RKO (cell line): Measurements from ENCODE around the gene ATP6V0C.
"Not testable (repeated sequence)": the region's sequence is repeated elsewhere in the genome, so short reads cannot be mapped to it uniquely, and the experiment has no call there.

Source experiments
- DNase-seq: peaks from one replicate; pipeline ENCODE4 v3.0.0-alpha.2; 2016; ENCODE audit warnings: low spot score

Gene ATP6V0C

DNA sequence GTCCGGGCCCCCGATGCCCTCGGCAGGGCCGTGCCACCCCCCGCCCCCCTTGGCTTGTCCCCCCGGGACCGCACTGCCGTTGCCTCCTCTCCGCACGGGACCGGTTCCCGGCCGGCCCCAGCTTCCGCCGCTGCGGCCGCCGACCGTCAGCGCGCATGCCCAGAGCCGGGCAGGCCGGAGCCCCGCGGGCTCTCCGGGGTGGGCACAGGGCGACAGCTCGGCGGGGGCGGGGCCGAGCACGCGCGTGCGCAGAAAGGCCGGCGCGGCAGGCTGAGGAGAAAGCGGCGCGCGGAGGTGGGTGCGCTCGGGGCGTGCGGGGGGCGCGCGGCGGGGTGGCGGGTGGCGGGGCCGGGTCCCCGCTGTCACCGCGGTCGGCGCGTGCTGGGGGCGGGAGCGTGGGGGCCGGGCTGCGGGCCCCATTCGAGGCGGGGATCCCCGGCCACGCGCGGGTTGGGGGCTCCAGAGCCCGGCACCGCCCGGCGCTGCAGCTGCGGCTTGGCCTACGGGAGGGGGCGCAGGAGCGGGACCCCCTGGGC, 38.8 kb upstream of the ATP6V0C start, which contains the start of gene TBC1D24:
TBC1D24 (plus strand) TSS at position 251 of the 536 bp plus-strand sequence. CDS start 21,022 bp downstream, outside the sequence.
- DNase-seq, result peak; percentile 86

DNA sequence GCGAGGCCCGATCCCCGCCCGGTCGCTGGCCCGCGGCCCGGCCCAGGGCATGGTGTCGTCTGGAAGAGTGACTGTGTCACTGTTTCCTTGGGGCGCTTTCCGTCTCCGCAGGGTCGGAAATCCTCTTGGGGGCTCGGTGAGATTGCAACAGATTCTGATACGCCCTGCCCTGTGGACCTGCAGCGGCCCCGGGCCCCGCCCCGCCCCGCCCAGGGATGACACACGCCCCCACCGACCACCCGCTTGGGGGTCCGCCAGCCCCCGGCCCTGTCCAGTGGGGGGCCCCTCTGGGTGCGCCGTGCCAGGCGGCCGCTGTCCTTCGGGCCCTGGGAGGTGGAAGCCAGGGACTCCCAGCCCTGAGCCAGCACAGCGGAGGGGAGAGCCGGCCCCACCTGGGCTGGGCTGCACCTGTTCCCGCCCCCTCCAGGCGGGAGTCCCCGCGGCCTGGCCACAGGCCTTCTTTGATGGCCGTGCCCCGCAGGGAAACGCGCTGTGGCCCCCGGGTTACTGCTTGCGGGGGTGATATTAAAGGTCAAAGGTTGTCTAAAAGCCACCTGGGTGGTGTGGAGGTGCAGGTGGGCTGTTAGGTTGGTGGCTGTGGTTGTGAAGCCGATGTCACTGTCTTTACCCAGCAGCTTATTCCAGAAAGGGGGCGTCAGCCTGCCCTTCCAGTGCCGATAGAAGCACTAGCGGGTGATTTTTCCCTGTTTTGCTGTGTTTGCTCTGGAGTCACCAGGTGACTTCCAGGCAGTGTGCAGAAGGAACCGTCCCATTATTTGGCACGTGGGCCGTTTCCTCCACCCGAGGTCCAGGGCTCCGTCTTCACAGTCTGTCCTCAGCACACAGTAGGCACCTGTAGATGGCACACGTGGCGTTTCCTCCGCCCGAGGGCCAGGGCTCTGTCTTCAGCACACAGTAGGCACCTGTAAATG, 38.1 kb upstream of the ATP6V0C start:
- peak; percentile 43 for DNase-seq

DNA sequence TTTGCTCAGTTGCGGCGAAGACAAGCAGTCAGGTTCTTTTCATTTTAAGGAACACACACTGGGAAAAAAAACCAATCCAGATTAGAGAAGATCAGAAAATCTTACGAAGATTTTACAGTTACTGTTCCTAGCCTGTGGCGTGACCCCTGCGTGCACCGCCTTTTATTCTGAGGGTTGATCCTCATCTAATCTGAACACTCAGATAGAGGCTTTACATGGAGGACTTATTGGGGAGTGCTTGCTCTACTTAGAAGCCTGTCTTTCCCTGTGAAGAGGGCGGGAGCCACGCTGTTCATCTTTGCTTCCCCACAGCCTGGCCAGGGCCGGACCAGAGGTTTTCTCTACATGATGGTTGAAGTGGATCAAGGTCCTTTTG, 37.4 kb upstream of the ATP6V0C start:
- DNase-seq, result no peak

DNA sequence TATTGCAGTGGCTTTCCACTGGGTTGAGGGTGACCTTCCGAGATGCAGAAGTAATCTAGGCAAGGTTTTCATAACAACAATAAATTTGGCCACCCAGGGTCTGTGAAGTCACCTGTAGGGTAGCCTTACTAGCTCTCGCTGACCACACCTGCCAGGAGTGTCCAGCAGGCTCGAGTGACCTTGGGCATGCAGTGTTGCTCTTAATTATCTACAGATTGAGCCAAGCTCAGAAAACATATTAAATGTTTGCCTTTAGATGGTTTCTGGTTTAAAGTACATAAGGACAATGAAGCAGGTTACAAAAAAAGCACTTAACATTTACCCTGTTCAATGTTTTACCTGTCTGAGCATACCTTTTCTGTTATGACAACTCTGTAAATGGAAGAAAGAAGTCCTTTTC, 37.0 kb upstream of the ATP6V0C start:
- no peak for DNase-seq

DNA sequence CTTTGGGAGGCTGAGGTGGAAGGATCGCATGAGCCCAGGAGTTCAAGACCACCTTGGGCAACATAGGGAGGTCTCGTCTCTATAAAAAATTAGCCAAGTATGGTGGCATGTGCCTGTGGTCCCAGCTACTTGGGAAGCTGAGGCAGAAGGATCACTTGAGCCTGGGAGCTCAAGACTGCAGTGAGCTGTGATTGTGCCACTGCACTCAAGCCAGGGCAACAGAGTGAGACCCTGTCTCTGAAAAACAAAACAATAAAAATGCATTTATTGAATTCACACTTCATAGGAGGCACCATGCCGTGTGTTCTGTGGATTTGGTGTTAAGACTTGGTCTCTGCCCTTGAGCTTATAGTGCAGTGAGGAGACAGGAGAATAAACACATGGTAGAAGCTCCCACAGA, 36.4 kb upstream of the ATP6V0C start:
- DNase-seq, result no peak

DNA sequence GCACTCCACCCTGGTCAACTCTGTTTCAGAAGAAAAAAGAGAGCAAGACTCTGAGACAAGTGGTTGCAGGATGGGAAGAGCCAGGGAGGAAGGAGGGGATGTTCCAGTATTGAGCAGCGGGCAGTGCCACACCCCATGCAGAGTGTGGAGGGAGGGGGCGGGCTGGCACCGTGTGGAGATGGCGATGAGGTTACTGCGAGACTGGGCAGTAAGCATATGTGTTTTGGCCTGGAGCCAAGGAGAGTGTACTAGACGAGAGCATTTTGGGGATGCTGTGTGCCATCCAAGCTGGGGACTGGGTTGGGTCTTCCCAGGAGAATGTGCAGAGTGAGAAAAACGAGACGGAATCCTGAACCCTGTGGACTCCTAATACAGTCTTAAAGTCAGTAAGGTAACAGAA, 35.5 kb upstream of the ATP6V0C start:
- no peak for DNase-seq

DNA sequence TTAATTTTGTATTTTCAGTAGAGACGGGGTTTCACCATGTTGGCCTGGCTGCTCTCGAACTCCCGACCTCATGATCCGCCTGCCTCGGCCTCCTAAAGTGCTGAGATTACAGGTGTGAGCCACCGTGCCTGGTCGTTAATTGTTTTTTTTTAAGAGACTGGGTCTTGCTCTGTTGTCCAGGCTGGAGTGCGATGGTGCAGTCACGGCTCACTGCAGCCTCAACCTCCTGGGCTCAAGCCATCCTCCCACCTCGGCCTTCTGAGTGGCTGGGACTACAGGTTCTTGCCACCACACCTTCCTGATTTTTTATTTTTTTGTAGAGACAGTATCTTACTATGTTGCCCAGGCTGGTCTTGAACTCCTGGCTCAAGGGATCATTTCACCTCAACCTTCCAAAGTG, 33.8 kb upstream of the ATP6V0C start:
- DNase-seq, result not testable (repeated sequence)

DNA sequence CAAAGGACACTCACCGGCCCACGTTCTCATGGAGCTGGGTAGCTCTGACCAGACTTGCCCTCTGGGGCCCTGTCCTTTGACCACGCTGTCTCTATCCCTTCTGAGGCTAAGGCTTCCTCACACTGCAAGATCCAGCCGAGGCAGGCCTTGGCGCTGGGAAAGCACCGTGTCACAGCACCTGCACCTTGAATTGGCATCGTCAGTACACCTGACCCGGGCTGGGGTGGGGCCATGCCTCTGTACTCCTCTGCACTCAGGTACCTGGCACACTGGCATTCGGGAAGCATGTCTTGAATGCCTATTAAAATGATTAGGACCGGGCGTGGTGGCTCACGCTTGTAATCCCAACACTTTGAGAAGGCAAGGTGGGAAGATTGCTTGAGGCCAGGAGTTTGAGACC, 32.8 kb upstream of the ATP6V0C start:
- no peak for DNase-seq

DNA sequence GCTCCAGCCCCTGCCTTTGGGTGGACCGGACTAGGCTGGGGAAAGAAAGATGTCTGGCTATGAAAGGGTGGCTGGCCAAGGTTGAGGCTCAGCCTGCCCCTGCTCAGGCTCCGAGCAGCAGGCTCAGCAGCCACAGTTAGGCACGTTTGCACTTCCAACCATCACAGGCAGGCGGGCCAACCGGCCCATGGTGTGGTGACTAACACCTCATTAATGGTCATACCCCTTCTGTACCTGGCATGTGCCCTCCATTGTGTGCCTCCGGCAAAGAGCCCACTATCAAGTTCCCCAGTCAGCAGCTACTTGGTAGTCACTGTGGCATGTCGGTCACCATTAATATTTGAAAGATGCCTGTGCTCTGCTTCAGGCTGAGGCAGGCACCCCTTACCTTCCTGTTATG, 32.1 kb upstream of the ATP6V0C start:
- DNase-seq, result no peak

DNA sequence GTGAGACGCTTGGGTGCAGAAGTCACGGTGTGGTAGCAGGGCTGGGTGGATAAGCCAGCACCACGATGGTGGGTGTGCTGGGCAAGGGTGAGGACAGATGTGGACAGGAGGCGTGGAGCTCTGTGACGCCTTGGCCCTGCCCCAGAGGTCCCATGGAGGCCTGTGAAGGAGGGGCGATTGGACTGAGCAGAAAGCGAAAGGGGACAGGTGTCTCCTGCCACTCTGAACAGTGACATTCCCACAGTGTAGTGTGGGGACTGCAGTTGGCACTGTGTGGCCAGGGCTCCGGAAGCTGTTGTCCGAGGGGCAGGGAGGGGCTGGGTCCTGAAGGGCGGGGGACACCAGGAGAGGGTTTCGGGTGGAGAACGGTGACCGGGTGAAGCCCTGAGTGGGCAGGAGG, 31.5 kb upstream of the ATP6V0C start:
- no peak for DNase-seq

DNA sequence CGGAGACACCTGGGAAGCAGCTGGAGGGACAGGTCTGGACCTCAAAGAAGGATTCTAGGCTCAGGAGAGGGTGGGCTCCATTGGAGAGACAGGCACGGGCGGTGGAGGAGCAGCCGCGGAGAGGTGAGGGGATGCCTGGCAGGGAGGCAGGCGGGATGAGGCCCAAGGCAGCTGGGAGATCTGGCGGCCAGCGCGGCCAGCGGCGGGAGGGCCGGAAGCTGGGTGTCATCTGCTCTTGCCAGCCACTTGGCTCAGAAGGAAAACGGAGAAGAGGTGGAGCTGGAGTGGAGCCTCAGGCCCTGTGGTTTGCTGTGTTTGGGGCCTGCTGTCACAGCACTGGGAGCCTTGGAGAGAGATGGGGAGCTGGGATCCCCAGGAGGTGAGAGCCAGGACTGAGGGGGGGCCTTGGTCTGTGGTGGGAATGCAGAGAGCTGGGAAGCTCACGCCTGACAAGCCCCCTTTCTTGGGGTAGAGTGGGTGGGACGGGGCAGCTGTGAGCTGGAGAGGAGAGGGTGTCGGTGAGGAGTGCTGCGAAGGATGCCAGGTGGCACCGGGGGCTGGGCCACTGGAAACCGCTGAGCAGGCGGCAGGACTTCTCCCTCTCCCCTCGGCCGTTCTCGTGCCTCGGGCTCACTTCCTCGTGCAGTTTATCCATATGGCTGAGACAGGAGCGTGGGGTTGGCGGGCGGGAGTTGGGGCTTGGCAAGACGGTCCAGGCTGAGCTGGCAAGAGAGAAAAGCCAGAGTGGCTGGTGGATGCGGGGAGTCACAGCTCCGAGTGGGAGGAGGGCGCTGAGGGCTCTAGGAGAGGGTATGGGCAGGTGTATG, 30.8 kb upstream of the ATP6V0C start:
- DNase-seq, result no peak

DNA sequence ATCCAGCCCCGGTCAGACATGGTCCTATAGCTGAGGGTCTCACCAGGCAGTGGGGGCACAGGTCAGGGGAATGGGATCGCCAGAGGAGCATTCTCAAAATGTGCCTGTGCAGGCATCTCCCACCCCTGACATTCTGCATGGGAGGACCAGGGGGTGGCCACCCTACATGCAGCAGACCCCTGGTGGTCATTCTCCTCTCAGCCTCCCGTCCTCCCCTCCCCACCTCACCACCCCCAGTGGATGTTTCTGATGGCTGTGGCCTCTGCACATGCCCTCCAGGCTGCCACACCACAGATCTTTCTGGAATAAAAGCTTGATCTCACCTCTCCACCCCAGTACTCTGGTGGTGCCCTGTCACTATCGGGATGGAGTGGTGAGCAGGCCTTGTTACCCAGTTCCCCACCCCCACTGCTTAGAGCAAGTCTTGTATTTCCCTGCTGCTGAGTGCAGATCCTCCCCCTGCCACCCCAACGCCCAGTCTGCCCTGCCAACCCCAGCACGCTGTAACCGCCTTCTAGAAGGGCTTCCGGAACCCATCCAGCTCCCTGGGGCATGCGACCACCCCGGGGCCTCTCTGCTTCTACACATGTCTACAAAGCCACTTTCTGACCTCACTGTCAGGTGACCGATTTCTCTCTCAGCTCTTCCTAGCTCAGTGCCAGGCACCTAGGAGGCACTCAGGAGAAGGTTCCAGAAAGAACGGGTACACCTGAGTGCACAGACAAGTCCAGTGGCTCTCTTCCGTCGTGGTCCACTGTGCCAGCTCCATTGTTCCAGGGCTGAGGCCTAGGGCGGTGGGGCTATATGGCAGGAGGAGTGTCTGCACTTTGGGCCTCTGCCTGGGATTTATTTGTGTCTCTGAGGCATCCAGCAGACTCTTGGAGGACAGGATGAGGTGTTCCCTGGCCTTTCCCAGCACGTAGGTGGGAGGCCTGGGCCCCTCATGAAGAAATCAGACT, 29.5 kb upstream of the ATP6V0C start:
- DNase-seq, result no peak

DNA sequence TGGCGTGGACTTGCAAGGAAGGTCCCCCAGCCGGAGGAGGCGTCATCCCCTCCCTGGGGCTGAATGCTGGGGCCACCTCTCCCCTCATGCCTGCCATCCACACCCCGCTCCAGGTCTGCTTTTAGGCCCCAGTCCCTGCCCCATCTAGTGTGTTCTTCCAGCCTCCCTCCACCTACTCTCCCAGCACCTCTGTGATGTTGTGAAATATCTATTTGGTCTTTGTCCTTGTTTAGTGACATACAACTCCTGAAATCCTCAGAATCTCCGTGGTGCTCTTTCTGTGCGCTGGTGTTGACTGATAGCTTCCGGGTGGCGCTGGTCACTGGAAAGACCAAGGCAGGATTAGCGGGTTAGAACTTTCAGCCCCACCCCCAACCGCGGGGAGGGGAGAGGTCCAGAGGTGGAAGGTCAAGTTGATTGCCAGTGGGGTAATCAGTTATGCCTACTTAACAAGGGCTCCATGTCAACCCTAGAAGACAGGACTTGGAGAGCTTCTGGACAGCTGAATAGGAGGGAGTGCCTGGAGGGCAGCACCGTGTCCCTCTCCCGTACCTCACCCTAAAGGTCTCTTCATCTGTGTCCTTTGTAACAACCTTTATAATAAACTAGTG, 28.7 kb upstream of the ATP6V0C start:
- no peak for DNase-seq

DNA sequence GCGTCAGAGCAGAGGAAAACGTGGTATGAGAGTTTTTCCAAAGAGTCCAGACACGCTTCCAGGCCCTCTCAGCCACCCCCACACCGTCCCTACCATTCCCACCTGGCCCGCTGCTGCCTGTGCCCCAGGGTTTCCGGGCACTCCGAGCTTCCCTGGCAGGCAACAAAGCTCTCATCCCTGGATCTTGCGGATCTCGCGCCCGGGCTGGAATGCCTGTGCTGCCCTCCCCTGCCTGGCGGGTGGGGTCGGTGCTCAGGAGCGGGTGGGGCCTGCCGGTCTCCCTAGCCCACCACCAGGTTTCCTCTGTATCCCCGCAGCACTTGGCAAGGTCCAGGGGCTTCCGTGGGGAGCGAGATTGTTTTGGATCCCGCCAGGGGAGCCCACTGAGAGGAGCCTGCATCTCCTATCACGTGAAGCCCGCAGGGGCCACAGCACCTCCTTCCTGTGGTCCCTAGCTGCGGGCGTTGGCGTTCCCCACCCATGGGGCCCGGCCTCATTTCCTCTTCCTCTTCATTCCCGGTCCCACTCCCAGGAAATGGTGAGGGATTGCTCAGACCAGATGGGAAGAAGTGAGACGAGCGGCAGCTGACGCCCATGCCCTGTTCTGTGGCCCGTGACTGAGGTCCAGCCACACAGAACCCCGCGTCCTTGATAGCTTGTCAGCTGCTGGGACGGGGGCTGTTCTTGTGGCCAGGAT, 27.8 kb upstream of the ATP6V0C start:
- no peak for DNase-seq

DNA sequence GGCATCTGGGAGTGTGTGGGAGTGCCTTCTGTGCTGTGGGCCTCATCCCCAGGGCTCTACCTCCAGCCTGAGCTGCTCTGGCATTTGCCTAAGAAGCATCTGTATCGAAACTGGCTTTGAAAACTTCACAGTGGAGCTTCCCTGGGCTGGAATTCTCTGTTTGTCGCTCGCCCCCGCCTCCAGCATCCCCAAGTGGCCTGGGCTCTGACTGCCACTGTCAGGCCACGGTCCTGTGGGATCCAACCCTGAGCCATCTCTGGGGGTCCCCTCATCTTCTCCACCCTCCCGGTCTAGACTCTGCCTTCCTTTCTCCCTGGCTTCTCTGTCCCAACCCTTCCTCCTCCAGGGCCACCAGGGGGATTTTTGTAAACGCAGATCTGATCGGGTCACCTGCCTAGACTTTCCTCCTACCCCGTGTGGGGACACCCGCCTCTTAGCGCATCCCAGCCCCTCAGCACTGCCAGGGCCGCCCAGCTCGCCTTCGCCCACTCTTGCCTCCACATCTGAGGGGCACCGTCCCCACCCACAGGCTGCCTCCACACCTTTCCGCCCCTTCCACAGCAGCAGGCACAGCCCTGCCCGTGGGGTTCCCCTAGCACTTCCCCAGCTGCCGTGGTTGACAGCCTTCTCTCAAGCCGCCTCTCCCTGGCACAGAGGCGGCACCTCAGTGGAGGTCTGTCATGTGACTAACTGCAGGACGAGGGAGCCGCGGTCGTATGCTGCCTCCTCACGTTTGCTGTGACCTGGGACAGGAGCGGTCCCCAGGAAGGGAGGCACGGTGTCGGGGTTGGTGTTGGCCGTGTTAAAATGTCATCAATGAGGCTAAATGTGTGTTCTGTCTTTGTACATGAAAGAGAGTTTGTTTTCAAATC, 26.9 kb upstream of the ATP6V0C start:
- DNase-seq, result no peak

DNA sequence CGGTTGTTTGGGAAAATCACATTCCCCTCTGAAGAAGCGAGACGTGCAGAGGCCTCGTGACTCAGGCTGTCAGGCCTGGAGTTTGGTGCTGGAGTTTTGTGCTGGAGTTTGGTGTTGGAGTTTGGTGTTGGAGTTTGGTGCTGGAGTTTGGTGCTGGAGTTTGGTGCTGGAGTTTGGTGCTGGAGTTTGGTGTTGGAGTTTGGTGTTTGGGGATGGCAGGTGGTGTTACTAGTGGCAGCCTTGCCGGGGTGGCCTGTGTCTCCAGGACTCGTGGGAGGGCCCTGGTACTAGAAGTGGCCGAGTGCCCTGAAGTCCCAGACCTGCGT, 26.3 kb upstream of the ATP6V0C start:
- no peak for DNase-seq

DNA sequence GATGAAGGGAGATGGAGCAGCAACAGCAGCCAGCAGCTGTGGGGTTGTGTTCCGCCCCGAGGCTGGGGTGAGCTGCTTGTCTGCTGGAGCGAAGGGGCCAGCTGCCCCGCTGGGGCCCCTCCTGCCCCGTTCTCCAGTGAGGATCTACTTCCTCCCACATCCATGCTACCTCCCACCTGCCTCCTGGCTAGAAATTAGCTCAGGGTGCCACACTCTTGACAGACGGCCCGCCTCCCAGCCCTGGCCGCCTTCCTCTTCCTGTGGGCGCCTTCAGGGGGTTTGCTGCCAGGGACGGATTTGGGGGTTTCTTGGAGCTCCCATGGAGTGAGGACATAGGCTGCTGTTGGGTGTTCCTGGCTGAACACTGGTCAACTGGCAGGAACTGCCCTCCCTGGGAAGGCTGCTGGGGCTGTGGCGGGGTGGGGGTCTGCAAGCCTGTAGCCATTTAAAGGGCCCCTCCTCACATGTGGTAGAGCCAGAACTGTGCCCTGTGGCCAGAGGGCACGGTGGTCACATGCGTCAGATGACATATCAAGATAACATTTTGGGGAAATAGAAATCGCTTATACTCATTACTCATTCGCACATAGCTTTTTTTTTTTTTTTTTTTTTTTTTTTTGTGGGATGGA, 25.7 kb upstream of the ATP6V0C start:
- no peak for DNase-seq

DNA sequence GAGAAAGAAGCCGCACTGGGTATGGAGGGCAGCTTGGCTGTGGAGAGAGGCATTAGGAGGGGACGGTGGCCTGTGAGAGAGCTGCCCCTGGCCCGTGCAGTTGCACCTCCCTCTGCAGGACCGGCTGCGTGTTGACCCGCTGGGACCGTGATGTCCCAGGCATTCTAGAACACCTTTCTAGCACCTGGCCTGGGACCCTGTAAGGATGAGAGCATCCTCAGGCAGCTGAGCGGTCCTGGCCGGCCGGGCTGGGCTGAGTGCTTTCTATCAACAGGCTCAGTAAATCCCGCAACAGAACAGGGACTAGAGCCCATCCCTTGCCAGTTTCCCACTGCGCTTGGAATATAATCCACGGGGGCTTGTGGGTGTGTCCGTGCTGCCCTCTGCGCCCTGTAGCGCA, 24.2 kb upstream of the ATP6V0C start:
- no peak for DNase-seq
